ENCODE results near the gene OTC. TPM values are rescaled to one million over a fixed set of nuclear protein-coding genes. Genes with fewer than 3 reads are reported as not detected.

The OTC gene
- total RNA-seq, 3 donors from 2014 or later (not counting 1 experiment from before 2014, with no cell fraction given): not detected

- Histone ChIP-seq H3K4me3 (ENCODE audit: low read length) (no peak overlapping the region), H3K27ac (ENCODE audit: low read length) (no peak overlapping the region), H3K36me3 (ENCODE audit: control insufficient read depth, insufficient read depth, low read length) (no peaks in the 10 kb centered on the region), H3K4me1 (ENCODE audit: control insufficient read depth, insufficient read depth, low read length) (no peaks in the 10 kb centered on the region), H3K27me3 (ENCODE audit: control insufficient read depth, insufficient read depth, low read length) (no peaks in the 10 kb centered on the region), H3K9me3 (ENCODE audit: control insufficient read depth, insufficient read depth, low read length) (no peaks in the 10 kb centered on the region)
- DNase-seq (no peak), ATAC-seq (no peak)
- Mint-ChIP-seq H3K27ac (no peak overlapping the region), H3K4me1 (no peaks in the 10 kb centered on the region), H3K4me3 (no peak overlapping the region), H3K9me3 (no peaks in the 10 kb centered on the region), H3K27me3 (ENCODE audit: low read depth in 2 of 2) (peaks cover 9 to 52% of the 10 kb centered on the region in 2 donors), H3K36me3 (no peaks in the 10 kb centered on the region)
- intact Hi-C loops (cut with micrococcal nuclease): no loop called here
- no peak for TF ChIP-seq CTCF (IDR thresholded peaks at IDR 0.05)
Measured at GRCh38 chrX:38409289-38409688, 56.9 kb downstream of the OTC start.

GRCh38 chrX:38426785-38427184 is 74.4 kb downstream of the OTC start:
- Mint-ChIP-seq H3K9me3 (no peaks in the 10 kb centered on the region), H3K4me3 (no peak overlapping the region), H3K4me1 (no peaks in the 10 kb centered on the region), H3K36me3 (no peaks in the 10 kb centered on the region), H3K27ac (no peak overlapping the region), H3K27me3 (ENCODE audit: low read depth in 2 of 2) (peaks cover 3 to 14% of the 10 kb centered on the region in 2 donors)
- Histone ChIP-seq H3K4me3 (ENCODE audit: low read length) (no peak overlapping the region), H3K27me3 (ENCODE audit: control insufficient read depth, insufficient read depth, low read length) (no peaks in the 10 kb centered on the region), H3K9me3 (ENCODE audit: control insufficient read depth, insufficient read depth, low read length) (no peaks in the 10 kb centered on the region), H3K27ac (ENCODE audit: low read length) (no peak overlapping the region), H3K36me3 (ENCODE audit: control insufficient read depth, insufficient read depth, low read length) (no peaks in the 10 kb centered on the region), H3K4me1 (ENCODE audit: control insufficient read depth, insufficient read depth, low read length) (no peaks in the 10 kb centered on the region)
- no peak for DNase-seq
- no peak for TF ChIP-seq CTCF (IDR thresholded peaks at IDR 0.05)
- ATAC-seq: no peak
- intact Hi-C loops (cut with micrococcal nuclease): no loop called here

- no peaks in the 10 kb centered on the region for H3K4me1 Mint-ChIP-seq
- Histone ChIP-seq H3K4me1 (ENCODE audit: control insufficient read depth, insufficient read depth, low read length) (no peaks in the 10 kb centered on the region), H3K9me3 (ENCODE audit: control insufficient read depth, insufficient read depth, low read length) (no peaks in the 10 kb centered on the region), H3K36me3 (ENCODE audit: control insufficient read depth, insufficient read depth, low read length) (no peaks in the 10 kb centered on the region), H3K27ac (ENCODE audit: low read length) (no peak overlapping the region), H3K4me3 (ENCODE audit: low read length) (no peak overlapping the region), H3K27me3 (ENCODE audit: control insufficient read depth, insufficient read depth, low read length) (no peaks in the 10 kb centered on the region)
- H3K27ac Mint-ChIP-seq: no peak overlapping the region
- peaks cover 6 to 8% of the 10 kb centered on the region in 2 donors for H3K27me3 Mint-ChIP-seq (ENCODE audit: low read depth in 2 of 2)
- no peak overlapping the region for H3K4me3 Mint-ChIP-seq
- no peaks in the 10 kb centered on the region for H3K36me3 Mint-ChIP-seq
- DNase-seq: no peak
- no peak for ATAC-seq
- intact Hi-C loops (cut with micrococcal nuclease): no loop called here
- H3K9me3 Mint-ChIP-seq: no peaks in the 10 kb centered on the region
- no peak for TF ChIP-seq CTCF (IDR thresholded peaks at IDR 0.05)
- WGBS (ENCODE audit: insufficient coverage): no CpG with 5 or more reads among the region's 1 CpG
Measured at GRCh38 chrX:38431525-38431924, 79.1 kb downstream of the OTC start.

GRCh38 chrX:38435130-38435529 is 82.7 kb downstream of the OTC start:
- no peaks in the 10 kb centered on the region for H3K4me1 ChIP-seq (ENCODE audit: control insufficient read depth, insufficient read depth, low read length)
- WGBS (ENCODE audit: insufficient coverage): 94% methylated on average over 1 of the region's 1 CpG
- Mint-ChIP-seq H3K27me3 (ENCODE audit: low read depth in 2 of 2) (peaks cover 9 to 19% of the 10 kb centered on the region in 2 donors), H3K9me3 (no peaks in the 10 kb centered on the region), H3K4me1 (no peaks in the 10 kb centered on the region), H3K27ac (no peak overlapping the region), H3K4me3 (no peak overlapping the region), H3K36me3 (no peaks in the 10 kb centered on the region)
- ATAC-seq: no peak
- DNase-seq: no peak
- no peaks in the 10 kb centered on the region for H3K27me3 ChIP-seq (ENCODE audit: control insufficient read depth, insufficient read depth, low read length)
- no peak overlapping the region for H3K4me3 ChIP-seq (ENCODE audit: low read length)
- H3K27ac ChIP-seq (ENCODE audit: low read length): no peak overlapping the region
- no peaks in the 10 kb centered on the region for H3K9me3 ChIP-seq (ENCODE audit: control insufficient read depth, insufficient read depth, low read length)
- no peak for TF ChIP-seq CTCF (IDR thresholded peaks at IDR 0.05)
- intact Hi-C loops (cut with micrococcal nuclease): no loop called here
- H3K36me3 ChIP-seq (ENCODE audit: control insufficient read depth, insufficient read depth, low read length): no peaks in the 10 kb centered on the region

Data from natural killer cell (primary cell).